HCT116 (cell line): ENCODE results near the gene SLC17A1. TPM values are rescaled to one million over a fixed set of nuclear protein-coding genes. Genes with fewer than 3 reads are reported as not detected.

Source experiments
- ATAC-seq: fragments of 200-7000 bp; cut with Tn5 transposase; 2 replicates; pipeline ENCODE4 v1.9.1; 2020; ENCODE audit warnings: mild to moderate bottlenecking, moderate library complexity
- BruUV-seq: library from RNA; stranded (reverse); fragments of 400-500 nt; replicated peaks from 2 replicates; lab custom pipeline; 2021; lab: Mats Ljungman, UMichigan
- CTCF ChIA-PET: fragments of 300-600 bp; sonication (Branson Sonifier 250); formaldehyde crosslinking; loops from one replicate; lab custom pipeline; 2021; ENCODE audit warnings: antibody characterized with exemption; lab: Charles Lee
- POLR2A ChIA-PET: fragments of 300-600, 350-600 bp; sonication (Branson Sonifier 250); formaldehyde crosslinking; loops from one replicate; lab custom pipeline; 2021; ENCODE audit warnings: antibody characterized with exemption; lab: Charles Lee
- RAD21 ChIA-PET, 2 experiments: fragments of 300-600 bp; sonication (Branson Sonifier 250); formaldehyde crosslinking; loops; one replicate each; lab custom pipeline; 2023; ENCODE audit warnings: low total read pairs in 2 of 2; ENCODE audit not compliant: uncharacterized antibody in 2 of 2, unreplicated experiment in 2 of 2, low non-redundant PET in 1 of 2; lab: Charles Lee
- DNase-seq: peaks from one replicate; pipeline ENCODE4 v3.0.0-alpha.2; 2010; ENCODE audit warnings: low read depth, low spot score
- H2AFZ ChIP-seq: fragments of 200-600 bp; shearing (Covaris generic), sonication (generic); 2 replicates; pipeline ENCODE4 v1.6.1; 2017; ENCODE audit warnings: low read depth, mixed run types, mixed read lengths, antibody characterized with exemption, low read length; ENCODE audit not compliant: poor library complexity, severe bottlenecking
- H3K27ac ChIP-seq: 2 replicates; pipeline ENCODE4 v1.5.1; 2012; ENCODE audit warnings: low read depth, low read length
- H3K27me3 ChIP-seq: fragments of 200-600 bp; sonication (generic); 2 replicates; pipeline ENCODE4 v1.6.1; 2016; ENCODE audit warnings: mixed run types, low read length, mixed read lengths; ENCODE audit not compliant: insufficient read depth
- H3K36me3 ChIP-seq, 2 experiments: fragments of 200-500 bp in 1 of 2; fragments of 200-600 bp in 1 of 2; sonication (Bioruptor generic) in 1 of 2; sonication (generic) in 1 of 2; 2 replicates each; pipeline versions ENCODE4 v1.5.1 to v1.6.1; 2014 to 2016; ENCODE audit warnings: low read length in 2 of 2, inconsistent platforms in 1 of 2, mixed read lengths in 1 of 2, mixed run types in 1 of 2; ENCODE audit not compliant: insufficient read depth in 2 of 2, control insufficient read depth in 1 of 2
- H3K4me1 ChIP-seq, 2 experiments: fragments of 200-600 bp in 1 of 2; sonication (generic) in 1 of 2; 2 replicates each; pipeline versions ENCODE4 v1.5.1 to v1.6.1; 2012 to 2017; ENCODE audit warnings: low read length in 2 of 2, inconsistent platforms in 1 of 2, mild to moderate bottlenecking in 1 of 2, mixed read lengths in 1 of 2, mixed run types in 1 of 2, moderate library complexity in 1 of 2; ENCODE audit not compliant: insufficient read depth in 2 of 2, control insufficient read depth in 1 of 2
- H3K4me2 ChIP-seq: fragments of 200-600 bp; sonication (generic); 2 replicates; pipeline ENCODE4 v1.6.1; 2017; ENCODE audit warnings: mixed run types, low read length, mixed read lengths
- H3K4me3 ChIP-seq, 2 experiments: fragments of 200-600 bp in 1 of 2; sonication (generic) in 1 of 2; replicated peaks in 1 of 2; 2 replicates each; pipeline ENCODE4 v1.5.1; 2011 to 2016; ENCODE audit warnings: low read length in 2 of 2, control low read depth in 1 of 2, low read depth in 1 of 2, mild to moderate bottlenecking in 1 of 2, mixed read lengths in 1 of 2, mixed run types in 1 of 2
- H3K79me2 ChIP-seq: fragments of 200-600 bp; sonication (generic); 2 replicates; pipeline ENCODE4 v1.6.1; 2017; ENCODE audit warnings: mild to moderate bottlenecking, mixed run types, low read length, moderate library complexity, mixed read lengths; ENCODE audit not compliant: insufficient read depth
- H3K9ac ChIP-seq: fragments of 200-600 bp; sonication (generic); 2 replicates; pipeline ENCODE4 v1.6.1; 2016; ENCODE audit warnings: low read length, mixed read lengths
- H3K9me2 ChIP-seq: fragments of 200-600 bp; sonication (generic), shearing (Covaris generic); 2 replicates; pipeline ENCODE4 v1.6.1; 2017; ENCODE audit warnings: mixed run types, mild to moderate bottlenecking, moderate library complexity; ENCODE audit not compliant: insufficient read depth
- H3K9me3 ChIP-seq, 2 experiments: fragments of 200-500 bp in 1 of 2; fragments of 200-600 bp in 1 of 2; sonication (Bioruptor generic) in 1 of 2; sonication (generic) in 1 of 2; 2 replicates each; pipeline ENCODE4 v1.6.1; 2014 to 2017; ENCODE audit warnings: low read length in 2 of 2, mixed read lengths in 2 of 2, inconsistent platforms in 1 of 2, low read depth in 1 of 2, mild to moderate bottlenecking in 1 of 2, mixed run types in 1 of 2, moderate library complexity in 1 of 2; ENCODE audit not compliant: control insufficient read depth in 1 of 2, insufficient read depth in 1 of 2
- H4K20me1 ChIP-seq: fragments of 200-600 bp; sonication (generic), shearing (Covaris generic); 2 replicates; pipeline ENCODE4 v1.6.1; 2017; ENCODE audit warnings: mixed run types, mild to moderate bottlenecking, moderate library complexity; ENCODE audit not compliant: insufficient read depth
- CBX3 ChIP-seq: IDR thresholded peaks from 2 replicates; pipeline ENCODE4 v1.6.1; 2012; ENCODE audit warnings: low read depth
- CEBPB ChIP-seq: IDR thresholded peaks from 2 replicates; pipeline ENCODE4 v1.6.1; 2012; ENCODE audit warnings: low read depth
- EZH2 ChIP-seq: fragments of 200-600 bp; sonication (generic); IDR thresholded peaks from 2 replicates; pipeline ENCODE4 v1.6.1; 2017; ENCODE audit warnings: antibody characterized with exemption, mixed run types
- EZH2phosphoT487 ChIP-seq: fragments of 200-600 bp; IDR thresholded peaks from 2 replicates; pipeline ENCODE4 v1.6.1; 2018; ENCODE audit warnings: antibody characterized with exemption, borderline replicate concordance
- FOSL1 ChIP-seq: IDR thresholded peaks from 2 replicates; pipeline ENCODE4 v1.6.1; 2012; ENCODE audit warnings: low read depth
- JUND ChIP-seq: IDR thresholded peaks from 2 replicates; pipeline ENCODE4 v1.6.1; 2012
- POLR2A ChIP-seq: IDR thresholded peaks from 2 replicates; pipeline ENCODE4 v1.7.0; 2011; ENCODE audit warnings: borderline replicate concordance; ENCODE audit not compliant: insufficient read depth, insufficient read length; ENCODE audit errors: extremely low read depth
- RAD21 ChIP-seq: IDR thresholded peaks from 2 replicates; pipeline ENCODE4 v1.6.1; 2012; ENCODE audit warnings: low read depth, mild to moderate bottlenecking
- REST ChIP-seq: IDR thresholded peaks from 2 replicates; pipeline ENCODE4 v1.6.1; 2012; ENCODE audit warnings: low read depth
- SIN3A ChIP-seq: IDR thresholded peaks from 2 replicates; pipeline ENCODE4 v1.6.1; 2012; ENCODE audit warnings: low read depth
- ZNF274 ChIP-seq: fragments of 200-500 bp; sonication (Bioruptor generic); IDR thresholded peaks from 2 replicates; pipeline ENCODE4 v1.6.1; 2014; ENCODE audit warnings: mild to moderate bottlenecking, low read depth, low read length, inconsistent platforms
- intact Hi-C: fragments of 100-400 bp; cut with micrococcal nuclease; formaldehyde crosslinking; loops from 2 replicates; pipeline ENCODE4 v1.10.0; 2022
- total RNA-seq: library from RNA; stranded (reverse); gene quantifications from one replicate; pipeline ENCODE4 v1.2.1, GENCODE V29; 2021; ENCODE audit not compliant: unreplicated experiment

The SLC17A1 gene
- total RNA-seq, 1 experiment from 2014 or later = not detected

- intact Hi-C loops = no loop called here
- H3K36me3 ChIP-seq = no peaks in the 10 kb centered on the region
- POLR2A ChIA-PET = no interaction called here
- no peak overlapping the region for H3K4me3 ChIP-seq
- no peaks in the 10 kb centered on the region for H3K4me1 ChIP-seq
- no peak for TF ChIP-seq SIN3A
- TF ChIP-seq CBX3 = no peak
- no peak for TF ChIP-seq ZNF274
- TF ChIP-seq JUND = no peak
- TF ChIP-seq EZH2phosphoT487 = no peak
- no peak for TF ChIP-seq EZH2
- ATAC-seq (no peak), DNase-seq (no peak)
- H3K4me2 ChIP-seq = no peak overlapping the region
- no peaks in the 10 kb centered on the region for H3K9me3 ChIP-seq
- no peaks in the 10 kb centered on the region for H3K79me2 ChIP-seq
- H3K27ac ChIP-seq = no peak overlapping the region
- H2AFZ ChIP-seq = no peak overlapping the region
- 0 out of 2 replicates have a peak, but pooled peaks cover 2% of the 10 kb centered on the region for H3K9me2 ChIP-seq
- RAD21 ChIA-PET = no interaction called here
- CTCF ChIA-PET = no interaction called here
- H3K27me3 ChIP-seq = no peaks in the 10 kb centered on the region
- no peaks in the 10 kb centered on the region for H4K20me1 ChIP-seq
- H3K9ac ChIP-seq = no peak overlapping the region
- BruUV-seq = no TSS peak
These were observed 30.4 kb downstream of the SLC17A1 start for GRCh38 chr6:25801436-25801835.

GRCh38 chr6:25794784-25795183 is 37.1 kb downstream of the SLC17A1 start:
- no peaks in the 10 kb centered on the region for H3K27me3 ChIP-seq
- H3K4me3 ChIP-seq = no peak overlapping the region
- no peaks in the 10 kb centered on the region; the same call in 1 of the 2 replicates for H3K9me2 ChIP-seq
- RAD21 ChIA-PET = no interaction called here
- no peak for DNase-seq
- CTCF ChIA-PET = no interaction called here
- no peaks in the 10 kb centered on the region for H3K9me3 ChIP-seq
- no peak overlapping the region for H3K27ac ChIP-seq
- H3K36me3 ChIP-seq = no peaks in the 10 kb centered on the region
- POLR2A ChIA-PET = no interaction called here
- intact Hi-C loops = no loop called here
- H4K20me1 ChIP-seq = no peaks in the 10 kb centered on the region
- H3K4me2 ChIP-seq = no peak overlapping the region
- BruUV-seq = no TSS peak
- H3K4me1 ChIP-seq = no peaks in the 10 kb centered on the region
- no peaks in the 10 kb centered on the region for H3K79me2 ChIP-seq
- TF ChIP-seq RAD21 (no peak), CBX3 (no peak), POLR2A (no peak), ZNF274 (no peak), CEBPB (no peak), EZH2phosphoT487 (no peak), FOSL1 (no peak), REST (no peak), JUND (no peak), EZH2 (no peak), SIN3A (no peak)
- no peak for ATAC-seq
- H3K9ac ChIP-seq = no peak overlapping the region
- no peak overlapping the region for H2AFZ ChIP-seq
